Thyroid gland (tissue), 4 donors: ENCODE results near the gene CTBP1.

ENCODE experiments used
- POLR2A ChIP-seq, 2 donors: fragments of 450-650 bp; IDR thresholded peaks; one replicate each; pipeline ENCODE4 v1.6.1; 2017; ENCODE audit warnings: antibody characterized with exemption in 2 of 2, mild to moderate bottlenecking in 2 of 2, moderate library complexity in 1 of 2
- TF ChIP-seq, protein P1 (sequence below), 6 experiments: fragments of 200-600 bp in 3 of 6; fragments of 450-650 bp in 3 of 6; sonication (generic) in 3 of 6; IDR thresholded peaks; one replicate each; pipeline ENCODE4 v1.5.1; 2016 to 2019; ENCODE audit warnings: antibody characterized with exemption in 6 of 6, mild to moderate bottlenecking in 2 of 6, inconsistent platforms in 1 of 6, moderate library complexity in 1 of 6

GRCh38 chr4:1274871-1275270 is 25.9 kb upstream of the CTBP1 start:
- TF ChIP-seq POLR2A (IDR thresholded peaks at IDR 0.05), result no peak
- TF ChIP-seq, protein P1, sequence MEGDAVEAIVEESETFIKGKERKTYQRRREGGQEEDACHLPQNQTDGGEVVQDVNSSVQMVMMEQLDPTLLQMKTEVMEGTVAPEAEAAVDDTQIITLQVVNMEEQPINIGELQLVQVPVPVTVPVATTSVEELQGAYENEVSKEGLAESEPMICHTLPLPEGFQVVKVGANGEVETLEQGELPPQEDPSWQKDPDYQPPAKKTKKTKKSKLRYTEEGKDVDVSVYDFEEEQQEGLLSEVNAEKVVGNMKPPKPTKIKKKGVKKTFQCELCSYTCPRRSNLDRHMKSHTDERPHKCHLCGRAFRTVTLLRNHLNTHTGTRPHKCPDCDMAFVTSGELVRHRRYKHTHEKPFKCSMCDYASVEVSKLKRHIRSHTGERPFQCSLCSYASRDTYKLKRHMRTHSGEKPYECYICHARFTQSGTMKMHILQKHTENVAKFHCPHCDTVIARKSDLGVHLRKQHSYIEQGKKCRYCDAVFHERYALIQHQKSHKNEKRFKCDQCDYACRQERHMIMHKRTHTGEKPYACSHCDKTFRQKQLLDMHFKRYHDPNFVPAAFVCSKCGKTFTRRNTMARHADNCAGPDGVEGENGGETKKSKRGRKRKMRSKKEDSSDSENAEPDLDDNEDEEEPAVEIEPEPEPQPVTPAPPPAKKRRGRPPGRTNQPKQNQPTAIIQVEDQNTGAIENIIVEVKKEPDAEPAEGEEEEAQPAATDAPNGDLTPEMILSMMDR (IDR thresholded peaks at IDR 0.05), result no peak
